Left lung (tissue), 10 donors: ENCODE results near the gene SEC63. TPM values are rescaled to one million over a fixed set of nuclear protein-coding genes. Genes with fewer than 3 reads are reported as not detected.
"Not testable (repeated sequence)": the region's sequence is repeated elsewhere in the genome, so short reads cannot be mapped to it uniquely, and the experiment has no call there.

Source experiments
- ATAC-seq: fragments of 200-7000 bp; cut with Tn5 transposase; one replicate; pipeline ENCODE4 v1.9.1; 2020; ENCODE audit warnings: moderate library complexity
- DNase-seq, 4 donors: peaks; one replicate each; pipeline ENCODE4 v3.0.0-alpha.2; 2013 to 2020
- H3K27ac ChIP-seq, 2 donors: fragments of 200-600 bp; sonication (generic) in 1 of 2; one replicate each; pipeline versions ENCODE4 v1.5.0 to v1.8.0; 2020 to 2021
- H3K27me3 ChIP-seq, 2 donors: fragments of 200-600 bp; sonication (generic) in 1 of 2; one replicate each; pipeline versions ENCODE4 v1.5.0 to v1.8.0; 2020 to 2021
- H3K36me3 ChIP-seq, 2 donors: fragments of 200-600 bp; sonication (generic) in 1 of 2; one replicate each; pipeline versions ENCODE4 v1.5.0 to v1.8.0; 2020 to 2021
- H3K4me1 ChIP-seq, 2 donors: fragments of 200-600 bp; one replicate each; pipeline ENCODE4 v1.8.0; 2021
- H3K4me3 ChIP-seq, 2 donors: fragments of 200-600 bp; sonication (generic) in 1 of 2; one replicate each; pipeline versions ENCODE4 v1.5.0 to v1.8.0; 2020 to 2021; ENCODE audit warnings: mild to moderate bottlenecking in 1 of 2
- H3K9me3 ChIP-seq, 2 donors: fragments of 200-600 bp; sonication (generic) in 1 of 2; one replicate each; pipeline versions ENCODE4 v1.5.0 to v1.8.0; 2020 to 2021
- intact Hi-C, 2 donors: fragments of 100-400 bp; cut with DNase I; formaldehyde crosslinking; loops; one replicate each; pipeline versions ENCODE4 v1.11.2 to v1.14.2; 2022
- polyA plus RNA-seq, 6 donors: library from polyadenylated mRNA; unstranded; fragments of 120-200 nt; gene quantifications; one replicate each; pipeline ENCODE4 v1.2.1, GENCODE V29; 2013; ENCODE audit not compliant: insufficient read length in 6 of 6
- total RNA-seq, 2 donors: library from RNA; stranded (reverse); fragmentation: NEBNext Ultra II Directional; extraction: Animal tissue kit (Norgen Biotek cat#: 25700); gene quantifications; one replicate each; pipeline ENCODE4 v1.2.1, GENCODE V29; 2021
- TF ChIP-seq, protein P1 (sequence below), 2 donors: fragments of 200-600 bp; sonication (generic) in 1 of 2; IDR thresholded peaks; one replicate each; pipeline versions ENCODE4 v1.5.0 to v1.8.0; 2021; ENCODE audit warnings: antibody characterized with exemption in 2 of 2
- donor health status: DM: no; HTN: yes; CAD: no.
- donor health status: DM: no; HTN: no; CAD: no.

The SEC63 gene
- total and polyA plus RNA-seq, 8 donors: 94.4 to 131 (median 111) TPM

DNA sequence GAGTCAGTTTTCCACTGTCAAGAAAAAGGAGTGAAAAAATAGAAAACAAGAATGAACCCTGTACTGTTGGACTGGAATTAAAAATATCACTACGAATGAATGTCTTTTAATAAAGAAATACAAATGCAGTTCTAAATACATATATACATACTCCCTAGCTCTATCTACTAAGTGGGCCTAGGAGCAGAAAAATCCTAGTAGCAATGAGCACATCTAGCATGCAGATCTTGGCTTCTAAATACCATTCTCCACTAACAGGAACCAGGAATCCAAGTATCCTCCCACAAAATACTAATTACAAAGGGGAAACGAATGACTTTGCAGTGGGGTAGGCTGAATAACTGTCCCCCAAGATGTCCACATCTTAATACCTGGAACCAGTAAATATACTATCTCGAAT is 25.4 kb downstream of the SEC63 start:
- no peaks in the 10 kb centered on the region for H3K27me3 ChIP-seq
- intact Hi-C loops: no loop called here
- DNase-seq: no peak
- TF ChIP-seq, protein P1, sequence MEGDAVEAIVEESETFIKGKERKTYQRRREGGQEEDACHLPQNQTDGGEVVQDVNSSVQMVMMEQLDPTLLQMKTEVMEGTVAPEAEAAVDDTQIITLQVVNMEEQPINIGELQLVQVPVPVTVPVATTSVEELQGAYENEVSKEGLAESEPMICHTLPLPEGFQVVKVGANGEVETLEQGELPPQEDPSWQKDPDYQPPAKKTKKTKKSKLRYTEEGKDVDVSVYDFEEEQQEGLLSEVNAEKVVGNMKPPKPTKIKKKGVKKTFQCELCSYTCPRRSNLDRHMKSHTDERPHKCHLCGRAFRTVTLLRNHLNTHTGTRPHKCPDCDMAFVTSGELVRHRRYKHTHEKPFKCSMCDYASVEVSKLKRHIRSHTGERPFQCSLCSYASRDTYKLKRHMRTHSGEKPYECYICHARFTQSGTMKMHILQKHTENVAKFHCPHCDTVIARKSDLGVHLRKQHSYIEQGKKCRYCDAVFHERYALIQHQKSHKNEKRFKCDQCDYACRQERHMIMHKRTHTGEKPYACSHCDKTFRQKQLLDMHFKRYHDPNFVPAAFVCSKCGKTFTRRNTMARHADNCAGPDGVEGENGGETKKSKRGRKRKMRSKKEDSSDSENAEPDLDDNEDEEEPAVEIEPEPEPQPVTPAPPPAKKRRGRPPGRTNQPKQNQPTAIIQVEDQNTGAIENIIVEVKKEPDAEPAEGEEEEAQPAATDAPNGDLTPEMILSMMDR (IDR thresholded peaks at IDR 0.05): no peak
- H3K4me3 ChIP-seq: no peak overlapping the region
- ATAC-seq: no peak
- H3K27ac ChIP-seq: no peak overlapping the region
- H3K36me3 ChIP-seq: peaks cover 0 to 13% of the 10 kb centered on the region in 2 donors
- no peaks in the 10 kb centered on the region for H3K4me1 ChIP-seq
- no peaks in the 10 kb centered on the region for H3K9me3 ChIP-seq

DNA sequence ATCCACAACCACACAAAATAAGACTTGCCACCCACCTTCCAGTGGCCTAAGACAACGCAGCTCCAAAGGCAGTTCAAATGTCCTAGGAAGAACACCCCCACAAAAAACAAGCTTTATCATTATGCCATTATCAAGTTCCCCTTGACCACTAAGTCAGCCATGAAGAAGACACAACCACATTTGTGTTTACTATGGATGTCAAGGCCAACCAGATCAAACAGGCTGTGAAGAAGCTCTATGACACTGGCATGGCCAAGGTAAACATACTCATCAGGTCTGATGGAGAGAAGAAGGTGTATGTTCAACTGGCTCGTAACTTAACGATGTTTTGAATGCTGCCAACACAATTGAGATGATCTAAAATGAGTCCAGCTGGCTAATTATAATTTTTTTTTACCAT is 26.1 kb downstream of the SEC63 start:
- TF ChIP-seq, protein P1 (IDR thresholded peaks at IDR 0.05): no peak
- intact Hi-C loops: no loop called here
- Histone ChIP-seq H3K4me1 (no peaks in the 10 kb centered on the region), H3K27me3 (no peaks in the 10 kb centered on the region), H3K27ac (no peak overlapping the region), H3K36me3 (peaks cover 0 to 13% of the 10 kb centered on the region in 2 donors), H3K9me3 (no peaks in the 10 kb centered on the region), H3K4me3 (no peak overlapping the region)
- no peak for ATAC-seq
- DNase-seq: no peak

DNA sequence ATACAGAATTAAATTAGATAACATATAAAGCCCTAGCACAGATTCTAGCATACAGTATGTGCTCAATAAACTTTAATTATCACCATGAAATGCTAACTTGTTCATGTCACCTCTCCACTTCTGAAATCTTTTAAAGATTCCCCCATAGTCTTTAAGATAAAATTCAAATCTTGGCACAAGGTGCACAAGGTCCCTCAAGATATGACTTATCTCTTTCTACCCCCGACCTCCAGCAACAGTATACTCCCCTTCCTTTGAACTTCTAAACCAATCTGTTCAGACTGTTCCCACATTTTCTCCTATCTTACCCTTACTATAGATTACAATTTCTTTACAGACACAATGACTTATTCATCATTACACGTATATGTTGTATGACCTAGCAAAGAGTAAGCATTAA is 29.0 kb downstream of the SEC63 start:
- ATAC-seq: no peak
- TF ChIP-seq, protein P1 (IDR thresholded peaks at IDR 0.05): no peak
- Histone ChIP-seq H3K27me3 (no peaks in the 10 kb centered on the region), H3K36me3 (peaks cover 0 to 18% of the 10 kb centered on the region in 2 donors), H3K27ac (no peak overlapping the region), H3K4me1 (no peaks in the 10 kb centered on the region), H3K9me3 (no peaks in the 10 kb centered on the region), H3K4me3 (no peak overlapping the region)
- DNase-seq: no peak
- intact Hi-C loops: no loop called here

DNA sequence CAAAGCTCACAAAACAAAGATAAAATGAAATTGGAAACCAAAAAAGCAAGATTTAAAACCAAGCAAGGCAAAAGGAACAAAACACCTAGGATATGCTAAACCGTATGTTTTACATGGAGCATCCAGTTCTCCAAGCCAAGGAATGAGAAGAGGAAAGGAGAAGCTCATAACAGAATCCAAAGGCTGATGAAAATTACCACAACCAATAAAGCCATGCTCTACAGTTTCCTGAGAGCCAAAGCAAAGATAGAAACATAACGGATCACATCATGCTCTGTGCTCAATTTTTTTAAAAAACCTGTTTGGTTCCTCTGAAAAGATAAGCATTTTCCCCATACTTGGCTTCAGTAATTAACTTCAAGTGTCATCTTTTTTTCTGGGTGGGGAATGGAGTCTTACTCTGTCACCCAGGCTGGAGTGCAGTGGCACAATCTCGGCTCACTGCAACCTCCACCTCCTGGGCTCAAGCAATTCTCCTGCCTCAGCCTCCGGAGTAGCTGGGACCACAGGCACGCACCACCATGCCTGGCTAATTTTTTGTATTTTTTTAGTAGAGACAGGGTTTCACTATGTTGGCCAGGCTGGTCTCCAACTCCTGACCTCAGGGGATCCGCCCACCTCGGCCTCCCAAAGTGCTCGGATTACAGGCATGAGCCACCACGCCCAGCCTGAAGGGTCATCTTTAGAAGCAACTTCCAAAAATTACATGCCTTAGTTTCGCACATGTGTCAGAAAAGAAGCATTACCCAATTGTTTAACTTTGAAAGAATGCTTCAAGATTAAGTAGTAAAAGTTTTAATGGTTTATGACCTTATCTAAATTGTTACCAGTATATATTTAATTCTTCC is 31.1 kb downstream of the SEC63 start:
- DNase-seq, H3K9me3 ChIP-seq, H3K4me3 ChIP-seq, H3K27ac ChIP-seq, H3K4me1 ChIP-seq, intact Hi-C loops, H3K27me3 ChIP-seq: not testable (repeated sequence)
- H3K36me3 ChIP-seq: peaks cover 0 to 29% of the 10 kb centered on the region in 2 donors
- ATAC-seq: peak; percentile 22

DNA sequence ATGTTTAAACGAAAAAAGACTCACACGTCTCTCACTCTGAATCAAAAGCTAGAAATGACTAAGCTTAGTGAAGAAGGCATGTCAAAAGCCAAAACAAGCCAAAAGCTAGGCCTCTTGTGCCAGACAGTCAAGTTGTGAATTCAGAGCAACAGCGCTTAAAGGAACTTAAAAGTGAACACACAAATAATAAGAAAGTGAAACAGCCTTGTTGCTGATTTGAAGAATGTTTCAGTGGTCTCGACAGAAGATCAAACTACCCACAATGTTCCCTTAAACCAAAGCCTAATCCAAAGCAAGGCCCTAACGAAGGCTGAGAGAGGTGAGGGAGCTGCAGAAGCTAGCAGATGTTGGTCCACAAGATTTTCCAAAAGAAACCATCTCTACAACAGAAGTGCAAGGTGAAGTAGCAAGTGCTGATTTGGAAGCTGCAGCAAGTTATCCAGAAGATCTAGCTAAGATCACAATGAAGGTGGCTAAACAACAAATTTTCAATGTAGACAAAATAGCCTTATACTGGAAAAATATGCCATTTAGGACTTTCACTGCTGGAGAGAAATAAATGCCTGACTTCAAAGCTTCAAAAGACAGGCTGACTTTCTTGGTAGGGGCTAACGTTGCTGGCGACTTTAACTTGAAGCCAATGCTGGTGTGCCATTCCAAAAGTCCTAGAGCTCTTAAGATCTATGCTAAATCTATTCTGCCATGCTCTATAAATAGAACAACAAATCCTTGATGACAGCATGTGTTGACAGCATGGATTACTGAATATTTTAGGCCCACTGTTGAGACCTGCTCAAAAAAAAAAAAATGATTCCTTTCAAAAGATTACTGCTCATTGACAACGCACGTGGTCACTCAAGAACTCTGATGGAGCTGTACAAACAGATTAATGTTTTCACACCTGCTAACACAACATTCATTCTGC is 40.3 kb downstream of the SEC63 start:
- peaks cover 0 to 6% of the 10 kb centered on the region in 2 donors for H3K9me3 ChIP-seq
- H3K4me3 ChIP-seq: no peak overlapping the region
- no peaks in the 10 kb centered on the region for H3K4me1 ChIP-seq
- H3K27ac ChIP-seq: no peak overlapping the region
- H3K27me3 ChIP-seq: no peaks in the 10 kb centered on the region
- no peak for ATAC-seq
- no peak for DNase-seq
- intact Hi-C loops: no loop called here
- H3K36me3 ChIP-seq: peaks cover 13 to 71% of the 10 kb centered on the region in 2 donors
- TF ChIP-seq, protein P1 (IDR thresholded peaks at IDR 0.05): no peak

DNA sequence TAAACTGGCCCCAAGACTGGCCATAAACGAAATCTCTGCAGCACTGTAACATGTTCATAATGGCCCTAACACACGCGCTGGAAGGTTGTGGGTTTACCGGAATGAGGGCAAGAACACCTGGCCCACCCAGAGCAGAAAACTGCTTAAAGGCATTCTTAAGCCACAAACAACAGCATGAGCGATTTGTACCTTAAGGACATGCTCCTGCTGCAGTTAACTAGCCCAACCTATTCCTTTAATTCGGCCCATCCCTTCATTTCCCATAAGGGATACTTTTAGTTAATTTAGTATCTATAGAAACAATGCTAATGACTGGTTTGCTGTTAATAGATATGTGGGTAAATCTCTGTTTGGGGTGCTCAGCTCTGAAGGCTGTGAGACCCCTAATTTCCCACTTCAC is 41.0 kb downstream of the SEC63 start:
- DNase-seq, H3K9me3 ChIP-seq, H3K4me1 ChIP-seq, intact Hi-C loops, H3K4me3 ChIP-seq, H3K27ac ChIP-seq, H3K27me3 ChIP-seq, ATAC-seq: not testable (repeated sequence)
- peaks cover 13 to 73% of the 10 kb centered on the region in 2 donors for H3K36me3 ChIP-seq
